NCI-H1417 (cell line): ENCODE measurements around the gene NMT1.

Source experiments
- DNase-seq, 3 experiments: peaks; one replicate each; lab custom pipeline; 2025; lab: John Stamatoyannopoulos, UW

NMT1 gene

GRCh38 chr17:45135978-45136791 is 75.1 kb downstream of the NMT1 start:
- DNase-seq, result peak in 1 of 3 experiments; percentile 16

- no peak for DNase-seq
These were observed 75.9 kb downstream of the NMT1 start for GRCh38 chr17:45136846-45137560.

- no peak for DNase-seq
These were observed 76.6 kb downstream of the NMT1 start for GRCh38 chr17:45137561-45138305.

- no peak for DNase-seq
These were observed 77.9 kb downstream of the NMT1 start for GRCh38 chr17:45138911-45139532.

- no peak for DNase-seq
These were observed 78.4 kb downstream of the NMT1 start for GRCh38 chr17:45139533-45139920.

- DNase-seq, result no peak
These were observed 82.1 kb downstream of the NMT1 start for GRCh38 chr17:45143094-45143670.

GRCh38 chr17:45143767-45144198 is 82.7 kb downstream of the NMT1 start:
- DNase-seq, result no peak

GRCh38 chr17:45144199-45145034 is 83.3 kb downstream of the NMT1 start:
- no peak for DNase-seq

GRCh38 chr17:45145035-45145389 is 83.9 kb downstream of the NMT1 start:
- no peak for DNase-seq

- no peak for DNase-seq
These were observed 85.0 kb downstream of the NMT1 start for GRCh38 chr17:45146166-45146565.

- no peak for DNase-seq
These were observed 85.4 kb downstream of the NMT1 start for GRCh38 chr17:45146592-45146889.

- peak; percentile 73 to 94 (median 94) for DNase-seq
These were observed 85.9 kb downstream of the NMT1 start for GRCh38 chr17:45146890-45147580.

- peak; percentile 90 to 98 (median 94) for DNase-seq
These were observed 86.6 kb downstream of the NMT1 start for GRCh38 chr17:45147581-45148182.

GRCh38 chr17:45148183-45149036 is 87.3 kb downstream of the NMT1 start, which contains the start of gene HEXIM1:
HEXIM1 (plus strand) TSS chr17:45148475; CDS start chr17:45149191, 716 bp downstream.
- peak; percentile 99 to 100 (median 100) for DNase-seq

GRCh38 chr17:45149037-45149668 is 88.0 kb downstream of the NMT1 start:
- peak; percentile 50 to 83 (median 74) for DNase-seq

- peak; percentile 30 to 76 (median 62) for DNase-seq
These were observed 88.8 kb downstream of the NMT1 start for GRCh38 chr17:45149669-45150664.
